ENCODE results near the gene NPRL2.

NPRL2 gene

GRCh38 chr3:50373146-50374051, 22.8 kb upstream of the NPRL2 start:
- DNase-seq (ENCODE audit: low spot score): no peak

- DNase-seq (ENCODE audit: low spot score): no peak
These were observed 21.8 kb upstream of the NPRL2 start for GRCh38 chr3:50372349-50372748.

GRCh38 chr3:50371133-50371685, 20.6 kb upstream of the NPRL2 start:
- DNase-seq (ENCODE audit: low spot score): no peak

GRCh38 chr3:50370594-50370993, 20.0 kb upstream of the NPRL2 start:
- no peak for DNase-seq (ENCODE audit: low spot score)

- no peak for DNase-seq (ENCODE audit: low spot score)
These were observed 18.6 kb upstream of the NPRL2 start for GRCh38 chr3:50369012-50369670.

- no peak for DNase-seq (ENCODE audit: low spot score)
These were observed 15.3 kb upstream of the NPRL2 start for GRCh38 chr3:50365842-50366220.

- peak; percentile 29 for DNase-seq (ENCODE audit: low spot score)
These were observed 14.7 kb upstream of the NPRL2 start for GRCh38 chr3:50365080-50365841.

GRCh38 chr3:50364573-50365079, 14.1 kb upstream of the NPRL2 start:
- DNase-seq (ENCODE audit: low spot score): no peak

GRCh38 chr3:50359760-50360110, 9.2 kb upstream of the NPRL2 start:
- no peak for DNase-seq (ENCODE audit: low spot score)

GRCh38 chr3:50358911-50359759, 8.6 kb upstream of the NPRL2 start, which contains the start of gene TMEM115:
Gene TMEM115, minus strand, starts transcription at chr3:50359521. Its CDS starts 458 bp downstream, at chr3:50359063.
- DNase-seq (ENCODE audit: low spot score): peak; percentile 100

GRCh38 chr3:50358355-50358910, 7.9 kb upstream of the NPRL2 start:
- no peak for DNase-seq (ENCODE audit: low spot score)

GRCh38 chr3:50357481-50357880, 6.9 kb upstream of the NPRL2 start:
- DNase-seq (ENCODE audit: low spot score): no peak

GRCh38 chr3:50356553-50356952, 6.0 kb upstream of the NPRL2 start:
- DNase-seq (ENCODE audit: low spot score): no peak

- no peak for DNase-seq (ENCODE audit: low spot score)
These were observed 5.4 kb upstream of the NPRL2 start for GRCh38 chr3:50355829-50356552.

GRCh38 chr3:50354850-50355249, 4.3 kb upstream of the NPRL2 start:
- no peak for DNase-seq (ENCODE audit: low spot score)

GRCh38 chr3:50354186-50354764, 3.7 kb upstream of the NPRL2 start:
- no peak for DNase-seq (ENCODE audit: low spot score)

GRCh38 chr3:50353245-50354004, 2.9 kb upstream of the NPRL2 start:
- no peak for DNase-seq (ENCODE audit: low spot score)

GRCh38 chr3:50352781-50353180, 2.2 kb upstream of the NPRL2 start:
- no peak for DNase-seq (ENCODE audit: low spot score)

GRCh38 chr3:50351323-50351697, 735 bp upstream of the NPRL2 start:
- DNase-seq (ENCODE audit: low spot score): no peak
